ENCODE data around the gene MYO1D.

Gene MYO1D

DNA sequence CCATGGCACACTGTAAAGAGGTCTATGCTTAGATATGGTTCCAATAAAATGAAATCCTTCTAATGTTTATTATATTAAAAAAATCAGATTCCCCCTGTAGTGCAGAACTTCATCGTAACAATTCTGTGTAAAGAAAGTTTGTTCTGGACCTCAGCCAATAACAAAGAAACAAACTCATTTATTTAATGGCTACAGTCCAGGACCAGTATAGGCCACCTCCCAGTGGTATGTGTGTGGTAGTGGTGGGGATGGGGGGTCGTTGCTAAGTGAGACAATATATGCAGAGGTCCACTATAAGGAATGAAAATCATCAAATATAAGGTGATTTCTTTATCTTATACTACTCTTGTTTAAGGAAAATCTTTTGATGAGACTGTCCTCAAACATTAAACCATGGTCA is 253.7 kb downstream of the MYO1D start:
- no CpG with 5 or more reads among the region's 2 CpGs for WGBS (ENCODE audit: extremely low coverage, insufficient coverage, low lambda C conversion rate)
- H3K79me1 ChIP-seq (ENCODE audit: low read length): no peaks in the 10 kb centered on the region
- H3K4me1 ChIP-seq (ENCODE audit: control insufficient read depth, low read depth, low read length): peaks cover 7% of the 10 kb centered on the region
- no peak overlapping the region for H2BK15ac ChIP-seq (replicated peaks; ENCODE audit: low read depth)
- no peak overlapping the region for H4K8ac ChIP-seq (ENCODE audit: low read depth, low read length)
- no peak overlapping the region for H3K27ac ChIP-seq (ENCODE audit: low read depth, low read length)
- H3K27me3 ChIP-seq (ENCODE audit: insufficient read depth, low read length, poor library complexity): no peaks in the 10 kb centered on the region
- DNase-seq: no peak
- H3K36me3 ChIP-seq (ENCODE audit: control insufficient read depth, insufficient read depth, low read length): no peaks in the 10 kb centered on the region
- H3K4me3 ChIP-seq (ENCODE audit: low read length): no peak overlapping the region
- no peak overlapping the region for H3K9ac ChIP-seq (ENCODE audit: low read length)
- H3K56ac ChIP-seq (ENCODE audit: low read length): no peak overlapping the region
- H2BK120ac ChIP-seq (ENCODE audit: low read depth, low read length): no peak overlapping the region
- no peak overlapping the region for H3K18ac ChIP-seq (ENCODE audit: low read length)
- H3K4ac ChIP-seq (ENCODE audit: low read depth, low read length): no peak overlapping the region
- H4K5ac ChIP-seq (ENCODE audit: low read length): no peak overlapping the region
- H2AK5ac ChIP-seq (ENCODE audit: low read length): no peak overlapping the region
- H2BK5ac ChIP-seq (ENCODE audit: low read length): no peak overlapping the region
- H3K23ac ChIP-seq (ENCODE audit: low read length): no peak overlapping the region
- H3K79me2 ChIP-seq (ENCODE audit: control insufficient read depth, insufficient read depth, low read length): no peaks in the 10 kb centered on the region
- H3K4me2 ChIP-seq (ENCODE audit: low read length): no peak overlapping the region

DNA sequence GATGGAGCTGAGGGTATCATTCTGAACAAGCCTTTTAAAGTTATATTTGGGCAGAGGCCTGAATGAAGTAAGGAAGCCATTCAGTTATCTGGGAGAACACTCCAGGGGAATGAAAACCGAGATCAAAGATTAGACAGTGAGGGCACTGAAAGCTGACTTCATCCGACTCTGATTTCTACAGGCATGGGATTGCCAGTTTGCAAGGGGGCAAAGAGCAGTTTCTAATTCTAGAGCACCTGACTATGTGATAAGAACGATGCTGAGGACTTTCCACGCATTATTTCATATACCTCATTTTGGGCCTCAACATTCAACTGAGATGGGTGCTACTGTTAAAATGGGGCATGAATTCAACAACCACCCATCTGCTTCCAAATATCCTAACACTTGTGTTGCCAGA is 254.4 kb downstream of the MYO1D start:
- no peak overlapping the region for H2BK15ac ChIP-seq (replicated peaks; ENCODE audit: low read depth)
- no peak overlapping the region for H4K5ac ChIP-seq (ENCODE audit: low read length)
- H3K4me3 ChIP-seq (ENCODE audit: low read length): no peak overlapping the region
- H3K4ac ChIP-seq (ENCODE audit: low read depth, low read length): no peak overlapping the region
- no peak overlapping the region for H3K56ac ChIP-seq (ENCODE audit: low read length)
- DNase-seq: no peak
- no peak overlapping the region for H3K4me2 ChIP-seq (ENCODE audit: low read length)
- no peak overlapping the region for H2AK5ac ChIP-seq (ENCODE audit: low read length)
- no peak overlapping the region for H2BK120ac ChIP-seq (ENCODE audit: low read depth, low read length)
- H3K23ac ChIP-seq (ENCODE audit: low read length): no peak overlapping the region
- no peaks in the 10 kb centered on the region for H3K36me3 ChIP-seq (ENCODE audit: control insufficient read depth, insufficient read depth, low read length)
- H3K79me1 ChIP-seq (ENCODE audit: low read length): no peaks in the 10 kb centered on the region
- H3K27ac ChIP-seq (ENCODE audit: low read depth, low read length): no peak overlapping the region
- no peak overlapping the region for H3K9ac ChIP-seq (ENCODE audit: low read length)
- no peak overlapping the region for H4K8ac ChIP-seq (ENCODE audit: low read depth, low read length)
- no peak overlapping the region for H2BK5ac ChIP-seq (ENCODE audit: low read length)
- no peaks in the 10 kb centered on the region for H3K79me2 ChIP-seq (ENCODE audit: control insufficient read depth, insufficient read depth, low read length)
- no peak overlapping the region for H3K18ac ChIP-seq (ENCODE audit: low read length)
- H3K27me3 ChIP-seq (ENCODE audit: insufficient read depth, low read length, poor library complexity): no peaks in the 10 kb centered on the region
- H3K4me1 ChIP-seq (ENCODE audit: control insufficient read depth, low read depth, low read length): peaks cover 7% of the 10 kb centered on the region
- no CpG with 5 or more reads among the region's 4 CpGs for WGBS (ENCODE audit: extremely low coverage, insufficient coverage, low lambda C conversion rate)

DNA sequence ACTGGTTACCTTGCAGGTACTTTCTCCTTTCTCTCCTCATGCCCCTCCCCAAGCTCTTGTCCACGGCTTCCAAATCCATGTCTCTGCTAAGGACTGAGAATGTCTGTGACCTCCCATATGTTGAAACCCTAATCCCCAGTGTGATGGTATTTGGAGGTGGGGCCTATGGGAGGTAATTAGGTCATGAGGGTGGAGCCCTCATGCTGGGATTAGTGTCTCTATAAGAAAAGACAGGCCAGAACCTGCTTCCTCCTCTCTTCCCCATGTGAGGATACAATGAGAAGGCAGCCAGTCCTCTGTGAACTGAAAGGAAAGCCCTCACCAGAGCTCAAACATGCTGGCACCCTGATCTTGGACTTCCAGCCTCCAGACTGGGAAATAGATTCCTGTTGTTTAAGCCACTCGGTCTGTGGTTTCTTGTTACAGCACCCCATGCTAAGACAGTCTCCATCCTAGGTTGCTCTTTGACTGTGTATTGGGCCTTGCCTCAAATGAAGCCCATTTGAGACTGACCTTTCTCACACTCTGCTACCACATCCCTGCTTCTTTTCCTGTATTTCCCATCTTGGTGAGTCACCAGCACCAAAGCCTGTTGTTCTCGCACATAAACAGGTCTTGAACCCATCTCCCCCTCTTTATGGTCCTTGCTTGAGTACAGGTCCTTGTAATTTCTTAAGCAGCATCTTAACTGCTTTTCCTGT is 255.2 kb downstream of the MYO1D start:
- no peak overlapping the region for H3K9ac ChIP-seq (ENCODE audit: low read length)
- no peaks in the 10 kb centered on the region for H3K27me3 ChIP-seq (ENCODE audit: insufficient read depth, low read length, poor library complexity)
- H2AK5ac ChIP-seq (ENCODE audit: low read length): no peak overlapping the region
- no peak overlapping the region for H2BK15ac ChIP-seq (replicated peaks; ENCODE audit: low read depth)
- H3K23ac ChIP-seq (ENCODE audit: low read length): no peak overlapping the region
- H3K18ac ChIP-seq (ENCODE audit: low read length): no peak overlapping the region
- H3K79me1 ChIP-seq (ENCODE audit: low read length): no peaks in the 10 kb centered on the region
- H3K27ac ChIP-seq (ENCODE audit: low read depth, low read length): no peak overlapping the region
- no peak overlapping the region for H3K4me2 ChIP-seq (ENCODE audit: low read length)
- H3K4ac ChIP-seq (ENCODE audit: low read depth, low read length): no peak overlapping the region
- H2BK120ac ChIP-seq (ENCODE audit: low read depth, low read length): no peak overlapping the region
- H3K4me1 ChIP-seq (ENCODE audit: control insufficient read depth, low read depth, low read length): peaks cover 7% of the 10 kb centered on the region
- no CpG with 5 or more reads among the region's 3 CpGs for WGBS (ENCODE audit: extremely low coverage, insufficient coverage, low lambda C conversion rate)
- H3K79me2 ChIP-seq (ENCODE audit: control insufficient read depth, insufficient read depth, low read length): no peaks in the 10 kb centered on the region
- H2BK5ac ChIP-seq (ENCODE audit: low read length): no peak overlapping the region
- no peak overlapping the region for H4K8ac ChIP-seq (ENCODE audit: low read depth, low read length)
- H3K56ac ChIP-seq (ENCODE audit: low read length): no peak overlapping the region
- H3K36me3 ChIP-seq (ENCODE audit: control insufficient read depth, insufficient read depth, low read length): no peaks in the 10 kb centered on the region
- H3K4me3 ChIP-seq (ENCODE audit: low read length): no peak overlapping the region
- no peak overlapping the region for H4K5ac ChIP-seq (ENCODE audit: low read length)
- peak; percentile 92 for DNase-seq

DNA sequence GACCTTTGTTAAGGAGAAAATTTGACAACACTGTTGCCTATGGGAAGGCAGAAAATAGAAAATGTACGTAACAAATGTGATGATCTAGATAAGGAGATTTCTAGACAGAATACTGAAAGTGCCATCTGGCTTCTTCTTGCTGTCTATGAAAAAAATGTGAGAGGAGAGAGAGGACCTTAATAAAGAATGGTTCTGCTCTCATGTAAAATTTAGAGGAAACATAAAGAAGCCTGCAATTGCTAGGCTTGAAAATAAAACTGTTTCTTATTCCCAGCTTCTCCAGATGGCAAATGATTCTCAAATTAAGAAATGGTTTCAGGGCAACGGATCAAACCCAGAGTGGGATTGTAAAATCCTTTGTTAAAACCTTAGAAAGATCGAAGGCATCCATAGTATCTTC is 261.6 kb downstream of the MYO1D start:
- no peak overlapping the region for H3K18ac ChIP-seq (ENCODE audit: low read length)
- no peak overlapping the region for H3K27ac ChIP-seq (ENCODE audit: low read depth, low read length)
- H4K5ac ChIP-seq (ENCODE audit: low read length): no peak overlapping the region
- no peak overlapping the region for H2AK5ac ChIP-seq (ENCODE audit: low read length)
- no peak overlapping the region for H3K23ac ChIP-seq (ENCODE audit: low read length)
- no peak for DNase-seq
- H3K4me3 ChIP-seq (ENCODE audit: low read length): no peak overlapping the region
- no peak overlapping the region for H3K9ac ChIP-seq (ENCODE audit: low read length)
- H2BK120ac ChIP-seq (ENCODE audit: low read depth, low read length): no peak overlapping the region
- H4K8ac ChIP-seq (ENCODE audit: low read depth, low read length): no peak overlapping the region
- H3K27me3 ChIP-seq (ENCODE audit: insufficient read depth, low read length, poor library complexity): no peaks in the 10 kb centered on the region
- H3K4ac ChIP-seq (ENCODE audit: low read depth, low read length): no peak overlapping the region
- H3K56ac ChIP-seq (ENCODE audit: low read length): no peak overlapping the region
- no peaks in the 10 kb centered on the region for H3K79me1 ChIP-seq (ENCODE audit: low read length)
- no peak overlapping the region for H2BK15ac ChIP-seq (replicated peaks; ENCODE audit: low read depth)
- H3K4me2 ChIP-seq (ENCODE audit: low read length): no peak overlapping the region
- peaks cover 4% of the 10 kb centered on the region for H3K4me1 ChIP-seq (ENCODE audit: control insufficient read depth, low read depth, low read length)
- whole genome bisulfite sequencing (ENCODE audit: extremely low coverage, insufficient coverage, low lambda C conversion rate): no CpG with 5 or more reads among the region's 3 CpGs
- H2BK5ac ChIP-seq (ENCODE audit: low read length): no peak overlapping the region
- no peaks in the 10 kb centered on the region for H3K79me2 ChIP-seq (ENCODE audit: control insufficient read depth, insufficient read depth, low read length)
- H3K36me3 ChIP-seq (ENCODE audit: control insufficient read depth, insufficient read depth, low read length): no peaks in the 10 kb centered on the region

DNA sequence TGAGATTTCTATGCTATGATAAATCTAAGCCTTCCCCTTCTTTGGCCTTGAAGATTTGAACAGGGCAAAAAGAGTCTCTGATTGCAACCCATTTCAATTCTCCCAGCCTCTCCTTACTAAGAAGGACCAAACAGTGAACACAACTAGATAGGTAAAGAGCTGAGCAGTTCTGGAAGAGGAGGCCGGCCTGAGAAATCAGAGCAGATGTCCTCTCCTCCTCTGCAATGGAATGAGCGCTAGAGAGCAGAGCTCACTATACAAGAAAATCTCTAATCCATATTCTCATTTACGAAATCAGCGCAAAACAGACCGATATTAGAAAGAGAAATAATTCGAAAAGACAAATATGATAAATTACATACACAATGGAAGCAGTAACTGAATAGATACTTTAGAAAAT is 266.0 kb downstream of the MYO1D start:
- Histone ChIP-seq H3K23ac (ENCODE audit: low read length) (no peak overlapping the region), H3K79me1 (ENCODE audit: low read length) (no peaks in the 10 kb centered on the region), H3K4me1 (ENCODE audit: control insufficient read depth, low read depth, low read length) (peaks cover 4% of the 10 kb centered on the region), H3K27ac (ENCODE audit: low read depth, low read length) (no peak overlapping the region), H3K56ac (ENCODE audit: low read length) (no peak overlapping the region), H3K79me2 (ENCODE audit: control insufficient read depth, insufficient read depth, low read length) (no peaks in the 10 kb centered on the region), H2AK5ac (ENCODE audit: low read length) (no peak overlapping the region), H2BK5ac (ENCODE audit: low read length) (no peak overlapping the region), H2BK15ac (replicated peaks; ENCODE audit: low read depth) (no peak overlapping the region), H3K4ac (ENCODE audit: low read depth, low read length) (no peak overlapping the region), H3K9ac (ENCODE audit: low read length) (no peak overlapping the region), H3K27me3 (ENCODE audit: insufficient read depth, low read length, poor library complexity) (no peaks in the 10 kb centered on the region), H4K8ac (ENCODE audit: low read depth, low read length) (no peak overlapping the region), H3K36me3 (ENCODE audit: control insufficient read depth, insufficient read depth, low read length) (no peaks in the 10 kb centered on the region), H3K4me3 (ENCODE audit: low read length) (no peak overlapping the region), H2BK120ac (ENCODE audit: low read depth, low read length) (no peak overlapping the region), H4K5ac (ENCODE audit: low read length) (no peak overlapping the region), H3K18ac (ENCODE audit: low read length) (no peak overlapping the region), H3K4me2 (ENCODE audit: low read length) (no peak overlapping the region)
- WGBS (ENCODE audit: extremely low coverage, insufficient coverage, low lambda C conversion rate): no CpG with 5 or more reads among the region's 6 CpGs
- DNase-seq: peak; percentile 25
